Urinary bladder (tissue), 4 donors: ENCODE results near the gene PLPPR3. TPM values are rescaled to one million over a fixed set of nuclear protein-coding genes. Genes with fewer than 3 reads are reported as not detected.

Experiments used
- DNase-seq: peaks from one replicate; pipeline ENCODE4 v3.0.0-alpha.2; 2015; ENCODE audit errors: extremely low spot score
- H3K27ac ChIP-seq: one replicate; pipeline ENCODE4 v1.5.1; 2013; ENCODE audit warnings: low read depth, mild to moderate bottlenecking, moderate library complexity
- H3K36me3 ChIP-seq: one replicate; pipeline ENCODE4 v1.6.1; 2013; ENCODE audit warnings: mild to moderate bottlenecking, moderate library complexity; ENCODE audit not compliant: insufficient read depth
- H3K4me1 ChIP-seq: one replicate; pipeline ENCODE4 v1.6.1; 2013; ENCODE audit warnings: mild to moderate bottlenecking, moderate library complexity; ENCODE audit not compliant: insufficient read depth
- H3K4me3 ChIP-seq: one replicate; pipeline ENCODE4 v1.5.1; 2013; ENCODE audit warnings: low read depth, low read length
- WGBS: extraction: QIAGEN DNeasy Blood & Tissue Kit; methylation state at CpG from one replicate; pipeline ENCODE4 v1.1.7; 2013; 5-methylcytosine and 5-hydroxymethylcytosine counted together
- polyA plus RNA-seq: library from polyadenylated mRNA; stranded (reverse); fragments of 200-250 nt; gene quantifications from one replicate; pipeline ENCODE4 v1.2.3, GENCODE V29; 2013
- total RNA-seq: library from RNA; depleted of rRNA; stranded (reverse); fragments of >200 nt; gene quantifications from one replicate; pipeline ENCODE4 v1.2.3, GENCODE V29; 2014
- donor health status: healthy with polysubstance abuse.
- donor health status: healthy.

PLPPR3 gene
- total and polyA plus RNA-seq, 2 donors: 0.03 to 2.1 TPM

GRCh38 chr19:813219-814151 lies 8.3 kb downstream of the PLPPR3 start:
- 92% methylated on average over 87 of the region's 87 CpGs for WGBS
- Histone ChIP-seq H3K4me1 (no peaks in the 10 kb centered on the region), H3K36me3 (peaks cover 4% of the 10 kb centered on the region), H3K4me3 (no peak overlapping the region), H3K27ac (no peak overlapping the region)
- DNase-seq: no peak

GRCh38 chr19:812747-813218 lies 9.0 kb downstream of the PLPPR3 start:
- Histone ChIP-seq H3K4me1 (no peaks in the 10 kb centered on the region), H3K27ac (no peak overlapping the region), H3K36me3 (peaks cover 6% of the 10 kb centered on the region), H3K4me3 (no peak overlapping the region)
- 89% methylated on average over 72 of the region's 72 CpGs for WGBS
- no peak for DNase-seq

- no peak overlapping the region for H3K4me3 ChIP-seq
- H3K4me1 ChIP-seq: no peaks in the 10 kb centered on the region
- H3K27ac ChIP-seq: no peak overlapping the region
- 85% methylated on average over 80 of the region's 80 CpGs for WGBS
- H3K36me3 ChIP-seq: peaks cover 8% of the 10 kb centered on the region
- DNase-seq: no peak
Observed at GRCh38 chr19:812049-812746, 9.6 kb downstream of the PLPPR3 start.

GRCh38 chr19:811506-812048 lies 10.2 kb downstream of the PLPPR3 start:
- H3K36me3 ChIP-seq: peaks cover 8% of the 10 kb centered on the region
- DNase-seq: no peak

GRCh38 chr19:810883-811489 lies 10.8 kb downstream of the PLPPR3 start:
- H3K4me3 ChIP-seq: no peak overlapping the region
- peaks cover 8% of the 10 kb centered on the region for H3K36me3 ChIP-seq
- no peaks in the 10 kb centered on the region for H3K4me1 ChIP-seq
- no peak overlapping the region for H3K27ac ChIP-seq
- 79% methylated on average over 25 of the region's 25 CpGs for WGBS
- DNase-seq: no peak

More at GRCh38 chr19:811506-812048, 10.2 kb downstream of the PLPPR3 start:
- no peak overlapping the region for H3K27ac ChIP-seq
- H3K4me3 ChIP-seq: no peak overlapping the region
- WGBS: 91% methylated on average over 20 of the region's 20 CpGs
- no peaks in the 10 kb centered on the region for H3K4me1 ChIP-seq

GRCh38 chr19:810077-810855 lies 11.5 kb downstream of the PLPPR3 start:
- no peaks in the 10 kb centered on the region for H3K4me1 ChIP-seq
- no peak for DNase-seq
- peaks cover 14% of the 10 kb centered on the region for H3K36me3 ChIP-seq
- H3K4me3 ChIP-seq: no peak overlapping the region
- 80% methylated on average over 30 of the region's 30 CpGs for WGBS
- no peak overlapping the region for H3K27ac ChIP-seq

GRCh38 chr19:808423-808775 lies 13.4 kb downstream of the PLPPR3 start:
- no peak overlapping the region for H3K27ac ChIP-seq
- DNase-seq: no peak
- H3K36me3 ChIP-seq: peaks cover 22% of the 10 kb centered on the region
- H3K4me1 ChIP-seq: no peaks in the 10 kb centered on the region
- 91% methylated on average over 26 of the region's 26 CpGs for WGBS
- H3K4me3 ChIP-seq: no peak overlapping the region

GRCh38 chr19:807627-808422 lies 13.9 kb downstream of the PLPPR3 start:
- H3K36me3 ChIP-seq: peaks cover 22% of the 10 kb centered on the region

GRCh38 chr19:806815-807421 lies 14.8 kb downstream of the PLPPR3 start:
- no peak for DNase-seq
- Histone ChIP-seq H3K36me3 (peaks cover 22% of the 10 kb centered on the region), H3K4me1 (no peaks in the 10 kb centered on the region), H3K4me3 (no peak overlapping the region), H3K27ac (no peak overlapping the region)
- WGBS: 86% methylated on average over 34 of the region's 34 CpGs

More at GRCh38 chr19:807627-808422, 13.9 kb downstream of the PLPPR3 start:
- Histone ChIP-seq H3K27ac (no peak overlapping the region), H3K4me3 (no peak overlapping the region), H3K4me1 (no peaks in the 10 kb centered on the region)
- DNase-seq: no peak
- 88% methylated on average over 44 of the region's 44 CpGs for WGBS

- Histone ChIP-seq H3K27ac (no peak overlapping the region), H3K4me1 (peaks cover 7% of the 10 kb centered on the region), H3K4me3 (no peak overlapping the region), H3K36me3 (peaks cover 22% of the 10 kb centered on the region)
- 90% methylated on average over 93 of the region's 93 CpGs for WGBS
- no peak for DNase-seq
Observed at GRCh38 chr19:805600-806550, 15.9 kb downstream of the PLPPR3 start.

- 88% methylated on average over 33 of the region's 33 CpGs for WGBS
- Histone ChIP-seq H3K4me3 (no peak overlapping the region), H3K36me3 (peaks cover 20% of the 10 kb centered on the region), H3K27ac (no peak overlapping the region), H3K4me1 (peaks cover 7% of the 10 kb centered on the region)
- DNase-seq: no peak
Observed at GRCh38 chr19:805166-805551, 16.6 kb downstream of the PLPPR3 start.
